ENCODE measurements around the gene KCNK17.
A peak's percentile ranks its signal among the peaks of the same experiment; 100 is the strongest.

The KCNK17 gene

DNA sequence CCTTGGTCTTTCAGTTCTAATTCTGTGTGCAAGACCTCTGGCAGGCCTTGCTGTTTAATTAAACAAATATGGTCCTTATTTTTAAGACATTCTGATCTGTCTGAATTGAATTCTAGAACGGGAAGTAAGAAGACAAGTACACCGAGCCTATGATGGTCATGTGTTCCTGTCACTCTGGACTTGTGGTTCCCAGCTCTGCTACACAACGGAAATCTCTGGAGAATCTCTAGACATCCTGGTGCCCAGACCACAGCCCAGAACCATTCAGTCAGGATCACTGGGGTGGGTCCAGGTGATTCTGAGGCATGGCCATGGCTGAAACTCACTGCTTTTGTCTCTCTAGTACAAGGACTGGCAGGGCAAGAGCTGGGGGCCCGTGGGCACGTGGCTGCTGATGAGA lies 24.2 kb upstream of the KCNK17 start:
- no peak for DNase-seq (ENCODE audit: low read depth in 1 of 2, low spot score in 1 of 2)

DNA sequence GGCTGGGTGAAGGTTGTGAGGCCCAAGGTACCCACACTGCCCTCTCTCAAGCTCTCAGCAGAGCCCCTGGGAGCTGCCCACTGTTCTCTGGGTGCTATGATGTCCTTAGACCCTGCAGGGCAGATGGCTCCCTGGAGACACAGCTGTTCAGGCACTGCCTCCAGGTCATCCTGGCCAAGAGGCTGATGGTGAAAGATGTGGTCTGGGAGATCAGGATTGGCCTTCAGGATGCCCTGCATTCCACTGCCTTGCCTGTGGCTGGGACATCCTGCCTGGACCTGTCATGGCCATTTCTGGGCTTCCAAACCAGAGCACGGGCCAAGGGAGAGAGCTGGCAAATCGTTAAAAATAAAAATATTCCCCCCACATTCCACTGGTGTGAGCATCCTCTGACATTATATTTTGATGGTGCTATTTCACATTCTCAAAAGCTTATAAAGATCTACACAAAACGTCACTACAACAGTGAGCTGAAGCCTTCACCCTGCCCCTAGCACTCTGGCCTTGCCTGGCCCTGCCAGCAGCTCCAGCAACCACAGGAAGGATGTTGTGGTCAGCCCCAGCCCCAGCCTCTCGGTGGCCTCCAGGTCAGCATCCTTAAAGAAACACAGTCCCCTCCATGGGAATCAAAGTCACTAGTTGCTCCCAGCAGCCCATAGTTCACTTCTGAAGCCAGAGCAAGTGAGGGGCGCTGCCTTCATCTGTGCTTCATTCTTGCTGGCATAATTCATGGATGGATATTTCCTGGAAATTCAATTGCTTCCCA lies 21.7 kb upstream of the KCNK17 start:
- no peak for DNase-seq (ENCODE audit: low read depth in 1 of 2, low spot score in 1 of 2)

DNA sequence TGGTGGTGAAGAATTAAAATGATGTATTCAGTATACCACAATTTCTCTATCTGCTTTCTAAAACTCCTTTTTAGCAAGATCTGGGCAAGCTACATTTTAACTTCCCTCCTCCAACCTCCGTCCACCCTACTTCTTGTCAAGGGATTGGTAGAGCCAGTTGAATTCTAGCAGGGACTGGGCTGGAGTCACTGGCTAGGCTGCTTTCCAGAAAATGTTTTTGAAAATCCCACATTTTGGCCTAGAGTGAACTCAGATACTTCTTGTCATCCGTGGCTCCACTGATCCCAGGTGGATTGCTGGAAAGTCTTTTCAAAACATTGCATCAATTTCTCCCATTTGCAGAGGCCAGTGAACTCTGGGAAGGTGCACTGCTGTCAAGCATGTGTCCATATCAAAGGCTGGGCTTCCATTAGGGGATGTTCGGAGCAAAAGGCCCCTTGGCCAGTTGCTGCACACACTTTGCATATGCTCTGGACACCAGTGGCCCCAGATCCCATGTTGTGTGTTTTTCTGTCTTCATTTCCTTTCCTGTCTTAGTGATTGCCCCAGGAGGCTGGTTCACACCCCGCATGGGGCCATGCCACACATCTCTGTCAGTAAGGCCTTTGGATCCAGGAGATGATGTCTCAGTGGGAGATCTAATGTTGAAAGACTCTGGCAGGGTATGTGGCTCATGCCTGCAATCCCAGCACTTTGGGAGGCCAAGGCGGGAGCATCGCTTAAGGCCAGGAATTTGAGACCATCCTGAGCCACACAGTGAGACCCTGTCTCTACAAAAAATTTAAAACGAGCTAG lies 19.6 kb upstream of the KCNK17 start:
- DNase-seq (ENCODE audit: low read depth in 1 of 2, low spot score in 1 of 2) = no peak

- DNase-seq (ENCODE audit: low read depth in 1 of 2, low spot score in 1 of 2) = no peak
These were observed 16.3 kb upstream of the KCNK17 start for GRCh38 chr6:39330476-39330875.

GRCh38 chr6:39330057-39330456 lies 15.8 kb upstream of the KCNK17 start:
- DNase-seq (ENCODE audit: low read depth in 1 of 2, low spot score in 1 of 2) = no peak

GRCh38 chr6:39328066-39328465 lies 13.8 kb upstream of the KCNK17 start:
- no peak for DNase-seq (ENCODE audit: low read depth in 1 of 2, low spot score in 1 of 2)

DNA sequence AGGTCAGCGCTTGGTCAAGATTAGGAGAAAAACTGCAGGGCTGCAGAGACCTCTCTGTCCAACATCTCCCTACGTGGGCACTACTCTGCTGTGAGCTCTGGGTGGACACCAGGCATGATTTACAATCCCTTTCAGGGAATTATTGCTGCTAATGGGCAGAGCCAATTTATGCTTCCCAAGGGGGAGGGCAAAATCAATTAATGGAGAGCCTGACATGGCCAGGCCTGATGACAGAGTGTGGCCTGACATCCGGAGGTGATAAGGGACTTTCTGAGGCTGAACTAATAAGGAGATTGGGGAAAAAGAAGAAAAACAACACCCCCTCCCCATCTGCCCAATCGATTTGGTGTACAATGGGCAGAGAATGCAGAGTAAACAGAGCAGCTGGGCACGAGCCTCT lies 13.3 kb upstream of the KCNK17 start:
- DNase-seq (ENCODE audit: low read depth in 1 of 2, low spot score in 1 of 2) = no peak

DNA sequence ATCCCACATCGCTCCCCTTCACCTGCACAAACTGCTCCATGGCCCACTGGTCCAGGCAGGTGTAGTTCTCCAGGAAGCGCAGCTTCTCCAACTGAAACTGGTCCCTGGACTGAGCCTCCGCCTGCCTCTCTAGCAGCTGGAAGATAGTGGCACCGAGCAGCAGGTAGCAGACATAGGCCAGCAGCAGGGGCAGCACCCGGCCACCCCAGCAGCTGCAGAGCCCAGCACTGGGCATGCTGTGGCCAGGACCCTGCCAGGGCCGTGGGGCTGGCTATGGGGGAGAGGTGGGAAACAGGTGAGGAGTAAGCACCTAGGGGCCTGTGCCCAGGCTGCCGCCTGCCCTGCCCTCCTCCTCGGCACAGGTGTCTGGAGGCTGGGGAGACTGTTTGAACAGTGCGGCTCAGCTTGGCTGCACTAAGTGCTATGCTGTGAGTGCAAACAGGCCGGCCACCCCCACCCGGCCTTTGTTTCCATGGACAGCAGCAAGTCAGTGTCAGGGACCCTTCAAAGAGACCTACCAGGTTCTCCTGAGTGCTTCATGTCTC lies 8.2 kb upstream of the KCNK17 start, which contains the start of gene KCNK16:
Gene KCNK16 (minus strand): TSS at position 397 of the 545 bp plus-strand sequence. CDS start 162 bp downstream, at position 235.
- DNase-seq (ENCODE audit: low read depth in 1 of 2, low spot score in 1 of 2) = no peak

DNA sequence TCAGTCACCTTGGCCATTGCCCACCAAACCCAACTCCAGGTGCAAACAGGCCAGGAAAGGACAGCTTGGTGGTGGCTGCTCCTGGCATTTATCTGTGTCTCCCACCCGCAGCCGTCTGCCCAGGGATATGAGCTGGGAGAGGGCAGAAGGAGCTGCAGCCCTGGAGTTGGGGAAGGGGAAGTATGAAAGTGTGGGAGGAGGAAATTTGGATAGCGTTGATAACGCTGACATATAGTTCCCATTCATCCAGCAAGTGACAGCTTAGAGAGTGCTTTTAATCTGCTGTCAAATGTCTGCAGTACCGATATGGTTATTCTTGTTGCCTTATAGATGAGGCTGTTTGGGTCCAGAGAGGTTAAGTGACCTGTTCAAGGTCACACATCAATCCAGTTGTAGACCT lies 7.5 kb upstream of the KCNK17 start:
- no peak for DNase-seq (ENCODE audit: low read depth in 1 of 2, low spot score in 1 of 2)

DNA sequence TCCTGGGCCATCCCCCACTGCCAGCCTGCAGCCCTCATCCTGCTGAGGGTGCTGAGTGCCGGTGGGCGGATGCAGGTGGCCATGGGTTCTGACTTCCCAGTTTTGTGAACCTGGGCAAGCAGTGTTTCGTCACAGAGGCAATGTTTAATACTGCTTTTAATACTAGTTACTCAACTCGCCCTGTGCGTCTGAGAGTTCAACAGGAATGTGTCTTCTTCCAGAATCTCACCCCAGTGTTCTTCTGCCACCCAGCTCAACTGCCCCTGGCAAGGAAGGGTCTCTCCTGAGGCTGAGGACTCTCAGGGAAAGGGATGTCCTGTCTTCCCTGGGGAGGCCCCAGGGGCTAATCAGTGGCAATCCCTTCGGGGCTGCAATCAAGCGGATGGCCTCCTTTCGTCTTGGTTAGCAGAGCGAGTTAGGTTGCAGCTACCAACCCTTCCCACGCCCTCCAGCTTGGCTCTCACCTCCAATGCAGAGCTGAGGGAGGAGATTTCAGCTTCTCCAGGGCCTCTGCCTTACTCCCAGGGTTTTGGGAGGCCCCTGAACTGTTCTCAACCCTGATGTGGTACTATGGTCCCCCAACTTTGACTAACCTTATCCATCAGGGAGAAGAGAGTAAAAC lies 6.3 kb upstream of the KCNK17 start:
- no peak for DNase-seq (ENCODE audit: low read depth in 1 of 2, low spot score in 1 of 2)

DNA sequence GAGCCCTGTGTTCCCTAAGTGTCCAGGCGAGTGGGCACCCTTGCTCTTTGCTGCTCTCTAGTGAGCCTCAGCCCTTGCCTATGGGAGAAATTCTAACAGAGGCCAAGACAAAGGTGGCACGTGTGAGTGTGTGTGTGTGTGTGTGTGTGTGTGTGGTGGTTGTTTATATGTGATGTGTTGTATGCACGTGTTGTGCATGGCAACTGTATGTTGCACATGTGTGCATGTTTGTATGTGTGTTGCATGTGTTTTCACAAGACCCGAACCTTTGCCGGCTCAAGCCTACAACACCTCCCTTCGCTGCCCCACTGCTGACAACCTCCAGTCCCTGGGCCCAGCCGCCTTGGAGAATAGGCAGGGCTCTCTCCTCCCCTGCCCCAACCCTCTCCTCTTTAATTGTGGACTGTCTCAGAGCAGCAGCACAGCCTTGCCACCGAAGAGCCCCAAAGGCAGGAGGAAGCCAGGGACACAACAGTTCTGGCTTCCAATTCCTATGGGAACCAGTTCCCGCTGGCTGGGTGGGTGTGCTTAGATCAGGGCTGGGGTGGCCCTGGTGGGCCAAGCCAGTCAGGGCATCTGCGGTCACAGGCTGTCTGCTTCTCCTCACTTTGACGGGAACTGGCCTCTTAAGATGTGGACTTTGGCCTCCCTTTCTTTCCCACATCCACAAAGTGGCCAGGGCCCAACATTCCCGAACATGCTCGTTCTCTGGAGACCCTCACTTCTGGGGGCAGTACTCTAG lies 5.6 kb upstream of the KCNK17 start:
- no peak for DNase-seq (ENCODE audit: low read depth in 1 of 2, low spot score in 1 of 2)

- DNase-seq (ENCODE audit: low read depth in 1 of 2, low spot score in 1 of 2) = no peak
These were observed 3.0 kb upstream of the KCNK17 start for GRCh38 chr6:39317256-39317655.

DNA sequence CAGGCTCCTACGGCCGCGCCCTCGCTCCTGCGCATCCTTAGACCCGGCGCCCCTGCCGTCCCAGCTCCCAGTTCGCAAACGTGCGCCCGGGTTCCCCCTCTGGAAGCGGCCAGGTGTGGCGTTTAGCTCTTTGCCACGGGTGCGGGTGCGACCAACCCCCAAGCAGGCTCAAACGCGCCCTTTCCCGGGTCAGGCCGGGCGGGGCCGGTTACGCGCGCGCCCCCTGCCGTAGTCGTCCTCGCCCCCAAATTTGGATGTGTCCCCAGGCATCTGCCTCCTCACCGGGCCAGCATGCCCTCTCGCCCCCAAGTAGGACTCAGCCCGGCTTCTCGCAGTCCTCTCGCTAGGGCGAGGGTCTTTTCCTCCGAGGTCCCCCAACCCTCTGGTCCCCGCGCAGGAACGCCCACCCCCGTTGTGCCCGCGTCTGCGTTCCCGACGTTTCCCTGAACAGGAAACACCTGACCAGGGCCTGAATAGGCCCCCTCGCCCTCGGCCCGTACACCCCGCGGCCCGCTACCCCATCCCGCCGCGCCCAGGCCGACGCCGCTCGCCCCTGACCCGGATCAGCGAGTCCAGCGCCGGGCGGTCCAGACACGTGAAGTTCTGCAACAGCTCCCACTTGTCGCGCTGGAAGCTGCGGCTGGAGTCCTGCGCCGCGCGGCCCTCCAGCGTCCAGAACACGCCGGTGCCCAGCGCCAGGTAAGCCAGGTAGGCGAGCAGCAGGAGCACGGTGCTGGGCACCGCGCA lies 520 bp downstream of the KCNK17 start:
- no peak for DNase-seq (ENCODE audit: low read depth in 1 of 2, low spot score in 1 of 2)

- DNase-seq (ENCODE audit: low read depth in 1 of 2, low spot score in 1 of 2) = no peak
These were observed 1.2 kb downstream of the KCNK17 start for GRCh38 chr6:39312912-39313525.

DNA sequence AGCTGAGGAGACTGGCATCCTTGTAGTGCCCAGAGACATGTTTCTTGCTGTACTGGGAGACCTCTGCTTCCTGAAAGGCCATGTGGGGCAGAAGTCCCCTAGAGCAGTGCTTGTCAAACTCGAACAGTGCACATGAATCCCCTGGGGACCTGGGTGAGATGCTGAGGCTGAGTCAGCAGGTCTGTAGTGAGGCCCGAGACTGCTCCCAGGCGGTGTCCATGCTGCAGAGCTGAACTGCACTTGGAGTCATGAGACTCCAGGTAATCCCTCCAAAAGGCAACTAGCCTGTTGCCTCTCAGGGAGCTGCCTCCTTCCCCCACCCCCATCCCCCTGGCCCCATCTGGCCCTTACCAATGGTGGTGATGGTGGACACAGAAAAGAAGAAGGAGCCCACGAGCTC lies 3.7 kb downstream of the KCNK17 start:
- no peak for DNase-seq (ENCODE audit: low read depth in 1 of 2, low spot score in 1 of 2)

- DNase-seq (ENCODE audit: low read depth in 1 of 2, low spot score in 1 of 2) = peak; percentile 11 to 13
These were observed 4.2 kb downstream of the KCNK17 start for GRCh38 chr6:39309942-39310531.

GRCh38 chr6:39307462-39307861 lies 6.8 kb downstream of the KCNK17 start:
- DNase-seq (ENCODE audit: low read depth in 1 of 2, low spot score in 1 of 2) = no peak

DNA sequence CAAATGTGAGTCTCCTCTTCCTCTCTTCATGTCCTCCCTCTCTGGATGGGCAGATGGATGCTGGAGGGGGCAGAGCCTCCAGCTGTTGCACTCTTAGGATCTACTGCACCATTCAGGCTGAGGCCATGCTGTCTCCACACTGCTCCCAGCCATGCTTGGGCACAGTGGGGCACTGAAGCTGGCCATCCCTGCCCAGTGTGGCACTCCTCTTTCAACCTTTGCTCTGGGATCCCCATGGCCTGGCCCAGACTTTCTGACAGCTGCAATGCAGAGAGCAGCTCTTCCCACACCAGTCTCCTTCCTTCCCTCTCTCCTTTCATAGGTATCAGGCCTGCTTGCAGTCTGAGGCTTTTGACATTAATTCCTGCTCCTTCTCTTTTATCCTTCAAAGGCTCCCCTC lies 9.3 kb downstream of the KCNK17 start:
- DNase-seq (ENCODE audit: low read depth in 1 of 2, low spot score in 1 of 2) = no peak

GRCh38 chr6:39303425-39304153 lies 10.6 kb downstream of the KCNK17 start:
- DNase-seq (ENCODE audit: low read depth in 1 of 2, low spot score in 1 of 2) = no peak

Data from activated T-helper 1 cell treated with anti-CD3 and anti-CD28 coated beads, Interleukin-2, amount 50 U/mL, for 16 hours (primary cell).